Astrocyte (in vitro differentiated cells and primary cell): ENCODE data around the gene NRK.

Source experiments
- EZH2 ChIP-seq: IDR thresholded peaks from 2 replicates; pipeline ENCODE4 v1.6.1; 2012; ENCODE audit warnings: mild to moderate bottlenecking, low read length, inconsistent platforms; ENCODE audit not compliant: insufficient read depth
- TF ChIP-seq, protein P1 (sequence below): IDR thresholded peaks from 2 replicates; pipeline ENCODE4 v1.5.1; 2011; ENCODE audit warnings: low read depth, mild to moderate bottlenecking, inconsistent platforms, low read length, moderate library complexity; ENCODE audit not compliant: insufficient read depth

DNA sequence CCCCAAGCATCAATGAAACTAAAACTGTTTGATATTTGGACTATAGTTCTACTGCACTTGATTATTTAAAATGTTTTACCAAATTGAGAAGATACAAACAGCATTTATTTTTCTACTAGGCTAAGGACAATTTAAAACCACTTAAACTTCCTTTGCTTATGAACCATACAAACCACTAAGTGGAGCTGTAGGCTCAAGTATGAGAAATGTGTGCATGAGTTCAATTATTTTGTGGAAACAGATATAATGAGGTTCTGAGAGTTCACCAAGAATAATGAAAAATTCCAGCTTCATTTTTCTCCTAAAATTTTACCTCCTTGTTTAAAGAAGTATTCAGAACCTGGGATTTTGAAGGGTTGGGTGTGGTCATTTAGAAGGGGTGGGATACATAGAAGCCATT is 153.0 kb downstream of the NRK start:
- TF ChIP-seq, protein P1, sequence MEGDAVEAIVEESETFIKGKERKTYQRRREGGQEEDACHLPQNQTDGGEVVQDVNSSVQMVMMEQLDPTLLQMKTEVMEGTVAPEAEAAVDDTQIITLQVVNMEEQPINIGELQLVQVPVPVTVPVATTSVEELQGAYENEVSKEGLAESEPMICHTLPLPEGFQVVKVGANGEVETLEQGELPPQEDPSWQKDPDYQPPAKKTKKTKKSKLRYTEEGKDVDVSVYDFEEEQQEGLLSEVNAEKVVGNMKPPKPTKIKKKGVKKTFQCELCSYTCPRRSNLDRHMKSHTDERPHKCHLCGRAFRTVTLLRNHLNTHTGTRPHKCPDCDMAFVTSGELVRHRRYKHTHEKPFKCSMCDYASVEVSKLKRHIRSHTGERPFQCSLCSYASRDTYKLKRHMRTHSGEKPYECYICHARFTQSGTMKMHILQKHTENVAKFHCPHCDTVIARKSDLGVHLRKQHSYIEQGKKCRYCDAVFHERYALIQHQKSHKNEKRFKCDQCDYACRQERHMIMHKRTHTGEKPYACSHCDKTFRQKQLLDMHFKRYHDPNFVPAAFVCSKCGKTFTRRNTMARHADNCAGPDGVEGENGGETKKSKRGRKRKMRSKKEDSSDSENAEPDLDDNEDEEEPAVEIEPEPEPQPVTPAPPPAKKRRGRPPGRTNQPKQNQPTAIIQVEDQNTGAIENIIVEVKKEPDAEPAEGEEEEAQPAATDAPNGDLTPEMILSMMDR, result no peak
- no peak for TF ChIP-seq EZH2
